Right lobe of liver (tissue), 6 donors: ENCODE measurements around the gene IQSEC1. TPM values are rescaled to one million over a fixed set of nuclear protein-coding genes. Genes with fewer than 3 reads are reported as not detected.

ENCODE experiments used
- ATAC-seq, 4 donors: fragments of 200-7000 bp; cut with Tn5 transposase; one replicate each; pipeline ENCODE4 v1.9.1; 2020; ENCODE audit warnings: mild to moderate bottlenecking in 4 of 4, moderate library complexity in 4 of 4
- DNase-seq, 3 donors: peaks; one replicate each; pipeline ENCODE4 v3.0.0-alpha.2; 2020
- H3K27ac ChIP-seq, 3 donors: fragments of 200-600 bp; one replicate each; pipeline ENCODE4 v1.8.0; 2022
- H3K27me3 ChIP-seq, 2 donors: fragments of 200-600 bp; one replicate each; pipeline ENCODE4 v1.8.0; 2022
- H3K36me3 ChIP-seq, 4 donors: fragments of 200-600 bp; sonication (generic) in 1 of 4; one replicate each; pipeline versions ENCODE4 v1.5.1 to v1.8.0; 2017 to 2022; ENCODE audit warnings: control low read depth in 1 of 4
- H3K4me1 ChIP-seq, 4 donors: fragments of 200-600 bp; sonication (generic) in 1 of 4; one replicate each; pipeline versions ENCODE4 v1.5.1 to v1.8.0; 2017 to 2022; ENCODE audit warnings: control low read depth in 1 of 4
- H3K4me3 ChIP-seq, 3 donors: fragments of 200-600 bp; one replicate each; pipeline ENCODE4 v1.8.0; 2022
- H3K9me3 ChIP-seq, 4 donors: fragments of 200-600 bp; sonication (generic) in 1 of 4; one replicate each; pipeline versions ENCODE4 v1.5.1 to v1.8.0; 2017 to 2022; ENCODE audit warnings: control low read depth in 1 of 4
- POLR2A ChIP-seq: fragments of 450-650 bp; IDR thresholded peaks from one replicate; pipeline ENCODE4 v1.6.1; 2017; ENCODE audit warnings: antibody characterized with exemption, mild to moderate bottlenecking
- WGBS: methylation state at CpG from one replicate; pipeline ENCODE4 v1.1.6; 2018; ENCODE audit warnings: low coverage, low lambda C conversion rate; ENCODE audit not compliant: insufficient coverage; ENCODE audit errors: missing lambda C conversion rate; 5-methylcytosine and 5-hydroxymethylcytosine counted together
- intact Hi-C, 2 donors: fragments of 100-400 bp; cut with DNase I; formaldehyde crosslinking; loops; one replicate each; pipeline versions ENCODE4 v1.11.2 to v1.14.1; 2022
- total RNA-seq, 6 experiments: library from RNA; depleted of rRNA in 2 of 6; stranded (reverse); fragments of >200 nt in 2 of 6; fragmentation: NEBNext Ultra II Directional in 3 of 6; extraction: Animal tissue kit (Norgen Biotek cat#: 25700) in 3 of 6; gene quantifications; one replicate each; pipeline versions ENCODE4 v1.1.0 to v1.2.4, GENCODE V29; 2016 to 2023
- TF ChIP-seq, protein P1 (sequence below), 4 donors: fragments of 200-600 bp in 3 of 4; fragments of 450-650 bp in 1 of 4; IDR thresholded peaks; one replicate each; pipeline versions ENCODE4 v1.5.1 to v1.8.0; 2016 to 2022; ENCODE audit warnings: antibody characterized with exemption in 4 of 4, mild to moderate bottlenecking in 2 of 4
- donor health status: DM: no; HTN: yes; CAD: no.
- donor health status: DM: no; HTN: no; CAD: no.
- donor health status: DM: no; HTN: no; CAD: no.
- donor health status: DM: no; HTN: yes; CAD: no.
- donor health status: DM: no; HTN: yes; CAD: no.

The IQSEC1 gene
- total RNA-seq, 6 experiments from 2014 or later, result 32.1 to 61.3 (median 48.9) TPM

DNA sequence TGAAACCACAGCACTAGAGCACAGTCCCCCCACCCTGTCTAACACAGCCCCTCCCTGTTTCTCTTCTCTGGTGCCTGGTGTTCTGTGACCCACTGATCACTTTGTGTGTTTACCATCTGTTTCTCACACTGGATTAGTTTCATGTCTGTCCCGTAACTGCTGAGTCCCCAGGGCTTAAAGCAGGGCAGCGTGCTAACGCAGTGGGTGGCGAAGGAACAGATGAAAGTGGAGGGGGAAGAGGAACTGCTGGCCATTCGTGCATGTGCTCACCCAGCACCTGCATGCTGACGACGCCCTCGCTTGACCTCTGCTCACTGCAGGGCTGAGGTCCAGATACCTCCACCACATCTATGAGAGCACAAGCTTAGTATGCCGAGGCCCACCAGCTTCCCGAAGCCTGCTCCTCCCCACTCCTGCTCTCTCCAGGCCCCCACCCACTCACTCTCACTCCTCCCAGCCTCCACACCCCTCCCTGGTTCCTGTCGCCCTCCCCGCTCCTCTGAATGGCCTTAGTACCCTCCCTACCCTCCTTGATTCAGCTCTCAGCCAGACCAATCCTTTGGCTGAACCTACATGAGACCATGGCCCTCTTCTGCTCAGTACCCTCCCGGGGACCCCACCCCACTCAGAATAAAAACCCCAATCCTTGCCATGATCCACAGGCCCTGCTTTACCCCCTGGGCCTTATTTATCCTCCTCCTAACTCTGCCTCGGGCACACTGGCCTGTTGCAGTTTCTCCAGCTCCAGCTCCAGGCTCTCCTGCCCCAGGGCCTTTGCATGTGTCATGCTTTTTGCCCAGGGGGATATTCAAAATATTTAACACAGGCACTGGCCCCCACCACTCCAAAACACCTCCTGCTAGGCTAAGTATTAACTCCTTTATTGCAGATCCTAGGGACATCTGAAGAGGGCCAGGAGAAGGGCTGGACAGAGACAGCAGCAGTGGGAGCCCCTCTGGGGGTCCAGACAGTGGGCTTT lies 15.1 kb upstream of the IQSEC1 start:
- no peak for ATAC-seq
- whole genome bisulfite sequencing, result 78% methylated on average over 12 of the region's 14 CpGs

DNA sequence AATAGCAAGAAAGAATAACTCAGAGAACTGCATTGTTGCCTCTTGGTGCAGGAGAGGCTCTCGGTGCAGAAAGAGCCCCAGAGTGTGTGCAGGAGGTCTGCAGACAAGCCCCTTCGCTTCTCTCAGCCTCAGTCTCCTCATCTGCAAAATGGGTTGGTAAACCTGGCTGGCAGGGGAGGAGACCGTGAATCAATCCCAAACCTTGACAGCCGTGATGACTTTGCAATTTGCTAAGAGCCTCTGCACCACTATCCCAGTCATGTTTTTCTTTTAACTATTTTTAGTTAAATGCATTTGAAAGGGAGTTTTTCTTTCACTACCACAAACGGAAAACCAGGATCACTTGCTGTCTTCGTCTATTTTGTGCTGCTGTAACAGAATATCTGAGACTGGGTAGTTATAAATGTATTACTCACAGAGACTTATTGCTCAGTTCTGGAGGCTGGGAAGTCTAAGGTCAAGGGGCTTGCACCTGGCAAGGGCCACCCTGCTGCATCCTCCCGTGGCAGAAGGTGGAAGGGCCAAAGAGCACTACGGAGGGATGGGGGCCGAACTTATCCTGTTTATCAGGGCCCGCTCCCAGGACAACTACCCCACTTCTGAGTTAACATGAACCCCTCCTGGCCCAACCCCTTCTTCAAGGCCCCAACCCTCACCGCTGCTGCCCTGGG lies 14.2 kb upstream of the IQSEC1 start:
- intact Hi-C loops, result no loop called here
- no peak for TF ChIP-seq POLR2A
- TF ChIP-seq, protein P1, sequence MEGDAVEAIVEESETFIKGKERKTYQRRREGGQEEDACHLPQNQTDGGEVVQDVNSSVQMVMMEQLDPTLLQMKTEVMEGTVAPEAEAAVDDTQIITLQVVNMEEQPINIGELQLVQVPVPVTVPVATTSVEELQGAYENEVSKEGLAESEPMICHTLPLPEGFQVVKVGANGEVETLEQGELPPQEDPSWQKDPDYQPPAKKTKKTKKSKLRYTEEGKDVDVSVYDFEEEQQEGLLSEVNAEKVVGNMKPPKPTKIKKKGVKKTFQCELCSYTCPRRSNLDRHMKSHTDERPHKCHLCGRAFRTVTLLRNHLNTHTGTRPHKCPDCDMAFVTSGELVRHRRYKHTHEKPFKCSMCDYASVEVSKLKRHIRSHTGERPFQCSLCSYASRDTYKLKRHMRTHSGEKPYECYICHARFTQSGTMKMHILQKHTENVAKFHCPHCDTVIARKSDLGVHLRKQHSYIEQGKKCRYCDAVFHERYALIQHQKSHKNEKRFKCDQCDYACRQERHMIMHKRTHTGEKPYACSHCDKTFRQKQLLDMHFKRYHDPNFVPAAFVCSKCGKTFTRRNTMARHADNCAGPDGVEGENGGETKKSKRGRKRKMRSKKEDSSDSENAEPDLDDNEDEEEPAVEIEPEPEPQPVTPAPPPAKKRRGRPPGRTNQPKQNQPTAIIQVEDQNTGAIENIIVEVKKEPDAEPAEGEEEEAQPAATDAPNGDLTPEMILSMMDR (IDR thresholded peaks at IDR 0.05), result no peak
- DNase-seq, result no peak

More for the DNA sequence above, 15.1 kb upstream of the IQSEC1 start:
- no peaks in the 10 kb centered on the region for H3K27me3 ChIP-seq
- H3K36me3 ChIP-seq, result no peaks in the 10 kb centered on the region
- no peak for DNase-seq
- H3K27ac ChIP-seq, result no peak overlapping the region
- no peaks in the 10 kb centered on the region for H3K9me3 ChIP-seq
- H3K4me1 ChIP-seq, result peaks cover 0 to 12% (median 0%) of the 10 kb centered on the region in 4 donors
- intact Hi-C loops, result no loop called here
- no peak overlapping the region for H3K4me3 ChIP-seq
- TF ChIP-seq, protein P1 (IDR thresholded peaks at IDR 0.05), result no peak
- TF ChIP-seq POLR2A, result no peak

DNA sequence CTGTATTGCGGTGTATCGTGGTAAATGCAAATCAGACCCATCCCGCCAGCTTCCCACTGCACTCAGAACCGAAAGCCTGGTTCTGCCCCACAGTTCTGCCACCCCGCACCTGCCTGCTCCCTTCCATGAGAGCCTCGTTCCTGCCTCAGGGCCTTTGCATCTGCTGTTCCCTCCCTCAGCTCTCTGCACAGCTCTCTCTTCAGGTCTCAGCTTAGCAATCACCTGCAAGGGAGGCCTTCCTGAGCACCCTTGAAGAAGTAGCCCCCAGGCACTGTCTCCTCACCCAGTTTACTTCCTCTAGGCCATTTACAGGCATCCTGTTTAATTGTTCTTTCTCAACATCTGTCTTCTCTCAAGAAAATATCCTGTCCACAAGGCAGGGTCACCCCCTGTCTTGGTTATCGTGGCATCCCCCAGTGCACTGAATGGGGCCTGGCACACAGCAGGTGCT lies 13.3 kb upstream of the IQSEC1 start:
- ATAC-seq, result no peak
- DNase-seq, result no peak
- WGBS, result 43% methylated on average over 2 of the region's 7 CpGs
- intact Hi-C loops, result no loop called here
- no peaks in the 10 kb centered on the region for H3K27me3 ChIP-seq
- H3K36me3 ChIP-seq, result no peaks in the 10 kb centered on the region
- no peak overlapping the region for H3K4me3 ChIP-seq
- H3K4me1 ChIP-seq, result no peaks in the 10 kb centered on the region
- no peak overlapping the region for H3K27ac ChIP-seq
- TF ChIP-seq POLR2A, result no peak
- TF ChIP-seq, protein P1 (IDR thresholded peaks at IDR 0.05), result no peak
- no peaks in the 10 kb centered on the region for H3K9me3 ChIP-seq

More for the DNA sequence above, 14.2 kb upstream of the IQSEC1 start:
- H3K36me3 ChIP-seq, result no peaks in the 10 kb centered on the region
- no peak overlapping the region for H3K27ac ChIP-seq
- H3K9me3 ChIP-seq, result no peaks in the 10 kb centered on the region
- no peak for ATAC-seq
- WGBS, result 62% methylated on average over 6 of the region's 11 CpGs
- H3K4me3 ChIP-seq, result no peak overlapping the region
- H3K4me1 ChIP-seq, result peaks cover 0 to 3% (median 0%) of the 10 kb centered on the region in 4 donors
- no peaks in the 10 kb centered on the region for H3K27me3 ChIP-seq

DNA sequence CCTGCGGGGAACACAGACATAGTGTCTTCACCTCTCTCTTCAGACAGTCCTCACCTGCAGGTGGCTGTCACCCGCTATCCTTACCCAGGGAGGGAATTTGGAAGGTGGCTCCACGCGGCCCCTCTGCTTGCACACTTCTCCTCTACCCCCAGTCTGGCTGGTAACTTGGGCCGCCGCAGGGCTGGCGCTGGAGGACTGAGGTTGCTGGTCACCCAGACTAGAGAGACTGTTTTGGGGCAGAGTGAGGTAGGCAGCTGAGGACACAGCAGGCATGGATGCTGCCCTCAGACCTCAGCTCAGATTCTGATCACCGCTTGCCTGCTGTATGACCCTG lies 12.6 kb upstream of the IQSEC1 start:
- Histone ChIP-seq H3K27ac (no peak overlapping the region), H3K9me3 (no peaks in the 10 kb centered on the region), H3K4me3 (no peak overlapping the region), H3K36me3 (no peaks in the 10 kb centered on the region), H3K27me3 (no peaks in the 10 kb centered on the region), H3K4me1 (no peaks in the 10 kb centered on the region)
- ATAC-seq (no peak), DNase-seq (no peak)
- no peak for TF ChIP-seq POLR2A
- TF ChIP-seq, protein P1 (IDR thresholded peaks at IDR 0.05), result no peak
- intact Hi-C loops, result no loop called here
- WGBS, result 92% methylated on average over 2 of the region's 8 CpGs
